Hepatocyte (in vitro differentiated cells): ENCODE results near the gene HERPUD1. TPM values are rescaled to one million over a fixed set of nuclear protein-coding genes. Genes with fewer than 3 reads are reported as not detected.

ENCODE experiments used
- DNase-seq: peaks from one replicate; pipeline ENCODE4 v3.0.0-alpha.2; 2016; ENCODE audit warnings: low spot score
- H2AFZ ChIP-seq: fragments of 200-600 bp; sonication (generic); 2 replicates; pipeline ENCODE4 v1.6.0; 2016; ENCODE audit warnings: antibody characterized with exemption, mild to moderate bottlenecking
- H3K27ac ChIP-seq: fragments of 200-600 bp; sonication (generic); 2 replicates; pipeline ENCODE4 v1.5.1; 2016; ENCODE audit warnings: mild to moderate bottlenecking
- H3K27me3 ChIP-seq: fragments of 200-600 bp; sonication (generic); 2 replicates; pipeline ENCODE4 v1.6.1; 2016
- H3K36me3 ChIP-seq: fragments of 200-600 bp; sonication (generic); replicated peaks from 2 replicates; pipeline ENCODE4 v1.5.1; 2016; ENCODE audit warnings: low read depth; ENCODE audit not compliant: insufficient read depth
- H3K4me1 ChIP-seq: fragments of 200-600 bp; sonication (generic); 2 replicates; pipeline ENCODE4 v1.5.1; 2016; ENCODE audit warnings: mild to moderate bottlenecking, moderate library complexity; ENCODE audit not compliant: insufficient read depth
- H3K4me2 ChIP-seq: fragments of 200-600 bp; sonication (generic); 2 replicates; pipeline ENCODE4 v1.6.0; 2016
- H3K4me3 ChIP-seq: fragments of 200-600 bp; sonication (generic); 2 replicates; pipeline ENCODE4 v1.5.1; 2016; ENCODE audit warnings: mild to moderate bottlenecking
- H3K79me2 ChIP-seq: fragments of 200-600 bp; sonication (generic); 2 replicates; pipeline ENCODE4 v1.6.0; 2017; ENCODE audit warnings: mild to moderate bottlenecking
- H3K9me2 ChIP-seq: fragments of 200-600 bp; sonication (generic); replicated peaks from 2 replicates; pipeline ENCODE4 v1.6.0; 2017; ENCODE audit warnings: mild to moderate bottlenecking; ENCODE audit not compliant: insufficient read depth
- H3K9me3 ChIP-seq: fragments of 200-600 bp; sonication (generic); 2 replicates; pipeline ENCODE4 v1.5.1; 2016; ENCODE audit warnings: low read depth, mild to moderate bottlenecking
- H4K20me1 ChIP-seq: fragments of 200-600 bp; sonication (generic); 2 replicates; pipeline ENCODE4 v1.6.0; 2016; ENCODE audit warnings: mild to moderate bottlenecking; ENCODE audit not compliant: insufficient read depth, poor library complexity, severe bottlenecking
- CTCF ChIP-seq: fragments of 200-600 bp; sonication (generic); IDR thresholded peaks from 2 replicates; pipeline ENCODE4 v1.5.1; 2016; ENCODE audit warnings: antibody characterized with exemption, mild to moderate bottlenecking; ENCODE audit not compliant: poor library complexity
- EZH2 ChIP-seq: fragments of 200-600 bp; sonication (generic); IDR thresholded peaks from 2 replicates; pipeline ENCODE4 v1.6.1; 2016; ENCODE audit warnings: antibody characterized with exemption, mild to moderate bottlenecking, borderline replicate concordance
- EZH2phosphoT487 ChIP-seq: fragments of 200-600 bp; sonication (generic); IDR thresholded peaks from one replicate; pipeline ENCODE4 v1.6.1; 2018; ENCODE audit warnings: antibody characterized with exemption, mild to moderate bottlenecking, low read depth, moderate library complexity; ENCODE audit not compliant: unreplicated experiment, severe bottlenecking
- WGBS: methylation state at CpG from one replicate; pipeline ENCODE4 v1.1.6; 2016; ENCODE audit warnings: low lambda C conversion rate; ENCODE audit errors: missing lambda C conversion rate; 5-methylcytosine and 5-hydroxymethylcytosine counted together
- polyA plus RNA-seq: library from polyadenylated mRNA; unstranded; fragments of >200 nt; fragmentation: Nextera tagmentation; extraction: Ambion mirVana; gene quantifications from 2 replicates; pipeline ENCODE4 v1.2.1, GENCODE V29; 2016
- total RNA-seq: library from RNA; depleted of rRNA; stranded (reverse); fragments of >200 nt; gene quantifications from 2 replicates; pipeline ENCODE4 v1.2.3, GENCODE V29; 2014

HERPUD1 gene
- total and polyA plus RNA-seq, 2 experiments from 2014 or later = 199 to 253 TPM

- Histone ChIP-seq H3K4me2 (no peak overlapping the region), H3K27me3 (no peaks in the 10 kb centered on the region), H2AFZ (no peak overlapping the region), H3K36me3 (peaks cover 4% of the 10 kb centered on the region), H4K20me1 (peaks cover 45% of the 10 kb centered on the region), H3K4me1 (no peaks in the 10 kb centered on the region), H3K4me3 (no peak overlapping the region), H3K9me2 (no peaks in the 10 kb centered on the region), H3K9me3 (no peaks in the 10 kb centered on the region), H3K79me2 (peaks cover 28% of the 10 kb centered on the region), H3K27ac (no peak overlapping the region)
- 91% methylated on average over 9 of the region's 9 CpGs for WGBS
- no peak for TF ChIP-seq EZH2phosphoT487
- TF ChIP-seq EZH2 = no peak
- no peak for TF ChIP-seq CTCF
- DNase-seq = no peak
Observed at GRCh38 chr16:56941856-56942331, 10.0 kb downstream of the HERPUD1 start.

DNA sequence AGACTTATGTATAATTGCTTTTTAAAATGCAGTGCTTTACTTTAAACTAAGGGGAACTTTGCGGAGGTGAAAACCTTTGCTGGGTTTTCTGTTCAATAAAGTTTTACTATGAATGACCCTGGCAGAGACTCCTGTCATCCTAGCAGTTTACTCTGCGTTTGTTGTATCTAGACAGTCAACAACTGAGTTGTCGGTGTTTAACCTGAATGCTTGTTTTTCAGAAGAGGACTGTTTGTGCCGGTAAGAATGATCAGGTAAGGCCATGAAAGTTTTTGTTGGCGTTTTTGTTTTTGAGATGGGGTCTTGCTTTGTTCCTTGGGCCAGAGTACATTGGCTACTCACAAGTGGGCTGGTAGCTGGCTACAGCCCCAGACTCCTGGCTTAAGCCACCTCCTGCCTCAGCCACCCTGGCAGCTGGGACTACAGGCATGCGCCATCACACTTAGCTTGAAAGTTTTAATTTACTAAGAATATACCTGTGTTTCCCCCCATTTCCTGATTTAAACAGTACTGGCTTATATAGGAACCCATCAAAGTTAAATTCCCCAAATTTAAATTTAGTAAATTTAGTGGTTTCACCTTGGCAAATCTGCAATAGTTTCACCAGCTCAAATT, 11.9 kb downstream of the HERPUD1 start:
- no peak overlapping the region for H3K4me2 ChIP-seq
- TF ChIP-seq EZH2 = no peak
- TF ChIP-seq CTCF = no peak
- no peak for TF ChIP-seq EZH2phosphoT487
- H3K9me3 ChIP-seq = no peaks in the 10 kb centered on the region
- peaks cover 12% of the 10 kb centered on the region for H3K79me2 ChIP-seq
- H3K4me1 ChIP-seq = no peaks in the 10 kb centered on the region
- H3K4me3 ChIP-seq = no peak overlapping the region
- no peak overlapping the region for H2AFZ ChIP-seq
- 93% methylated on average over 6 of the region's 6 CpGs for WGBS
- no peak for DNase-seq
- H3K36me3 ChIP-seq = peaks cover 4% of the 10 kb centered on the region
- no peaks in the 10 kb centered on the region for H3K27me3 ChIP-seq
- H4K20me1 ChIP-seq = peaks cover 31% of the 10 kb centered on the region
- no peaks in the 10 kb centered on the region for H3K9me2 ChIP-seq
- no peak overlapping the region for H3K27ac ChIP-seq

DNA sequence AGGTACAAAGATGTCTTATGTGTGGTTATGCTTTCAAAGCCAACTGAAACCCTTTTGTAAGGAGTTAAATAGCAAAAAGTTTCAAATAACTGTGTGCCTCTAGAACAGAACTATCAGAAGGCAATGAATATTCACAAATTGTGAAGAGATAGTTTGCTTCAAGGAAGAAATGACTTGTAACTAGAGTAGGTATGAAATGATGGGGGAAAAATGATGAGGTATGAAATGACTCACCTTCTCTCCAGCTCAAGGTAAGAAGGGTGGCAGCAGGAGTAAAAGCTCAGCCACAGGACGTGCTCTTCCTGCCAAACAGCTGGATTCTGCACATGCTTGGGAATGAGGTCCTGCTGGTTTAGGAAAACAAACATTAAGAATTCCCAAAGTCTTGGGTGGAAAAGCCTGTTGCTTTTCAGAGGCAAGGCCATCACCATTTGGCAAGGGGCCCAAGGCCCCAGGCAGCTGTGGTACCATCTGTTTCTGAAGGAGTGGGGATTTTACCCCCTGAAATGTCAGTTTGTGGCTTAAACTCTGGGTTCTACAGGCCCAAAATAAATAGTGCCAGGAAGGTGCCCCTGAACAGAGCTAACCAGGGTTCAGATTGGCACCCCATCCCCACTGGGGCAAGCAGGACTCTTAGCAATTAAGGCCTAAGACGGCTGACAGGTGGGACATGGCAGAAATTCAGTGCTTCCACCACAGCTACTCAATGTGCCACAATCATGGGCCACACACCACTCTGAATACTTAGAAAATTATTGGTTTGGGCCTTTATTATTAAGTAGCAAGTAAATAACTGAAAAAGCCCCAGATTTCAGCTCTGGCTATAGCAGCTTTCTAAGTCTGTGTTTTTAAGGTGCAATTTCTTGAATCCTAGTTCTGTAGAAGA, 13.3 kb downstream of the HERPUD1 start:
- H2AFZ ChIP-seq = no peak overlapping the region
- TF ChIP-seq EZH2 = no peak
- no peak for TF ChIP-seq CTCF
- TF ChIP-seq EZH2phosphoT487 = no peak
- H3K4me2 ChIP-seq = no peak overlapping the region
- no peaks in the 10 kb centered on the region for H3K27me3 ChIP-seq
- 72% methylated on average over 2 of the region's 2 CpGs for WGBS
- H3K9me2 ChIP-seq = no peaks in the 10 kb centered on the region
- peak overlapping the region; percentile 2 for H3K27ac ChIP-seq
- no peak for DNase-seq
- H3K4me3 ChIP-seq = no peak overlapping the region
- peaks cover 18% of the 10 kb centered on the region for H4K20me1 ChIP-seq
- H3K36me3 ChIP-seq = peaks cover 4% of the 10 kb centered on the region
- no peaks in the 10 kb centered on the region for H3K9me3 ChIP-seq
- peaks cover 4% of the 10 kb centered on the region for H3K79me2 ChIP-seq
- H3K4me1 ChIP-seq = no peaks in the 10 kb centered on the region
